HFFc6 (cell line): ENCODE measurements around the gene SPTLC3. TPM values are rescaled to one million over a fixed set of nuclear protein-coding genes. Genes with fewer than 3 reads are reported as not detected.

Experiments
- DNase-seq: peaks from one replicate; pipeline ENCODE4 v3.0.0-alpha.2; 2018
- H3K27ac Mint-ChIP-seq: 2 replicates; pipeline ENCODE4 v1.8.0; 2020; ENCODE audit warnings: mild to moderate bottlenecking, mixed read lengths
- H3K27me3 Mint-ChIP-seq: 2 replicates; pipeline ENCODE4 v1.8.0; 2021; ENCODE audit warnings: mild to moderate bottlenecking, moderate library complexity, mixed read lengths; ENCODE audit not compliant: insufficient read depth
- H3K36me3 Mint-ChIP-seq: 2 replicates; pipeline ENCODE4 v1.8.0; 2021; ENCODE audit warnings: low read depth, mixed read lengths
- H3K4me1 Mint-ChIP-seq: 2 replicates; pipeline ENCODE4 v1.8.0; 2020; ENCODE audit warnings: low read depth, mixed read lengths
- H3K4me3 Mint-ChIP-seq: 2 replicates; pipeline ENCODE4 v1.8.0; 2020; ENCODE audit warnings: mild to moderate bottlenecking, moderate library complexity, mixed read lengths
- H3K9me3 Mint-ChIP-seq: 2 replicates; pipeline ENCODE4 v1.8.0; 2020; ENCODE audit warnings: mild to moderate bottlenecking, mixed read lengths
- total RNA-seq, 6 experiments: library from RNA; stranded (reverse); fragmentation: NEBNext Ultra II Directional; extraction: Animal tissue kit (Norgen Biotek cat#: 25700); gene quantifications; 2 replicates in 1 of 6; 3 replicates in 5 of 6; pipeline ENCODE4 v1.2.3, GENCODE V29; 2021
- TF ChIP-seq, protein P1 (sequence below): fragments of 200-600 bp; sonication (generic); IDR thresholded peaks from 2 replicates; pipeline ENCODE4 v1.5.0; 2021; ENCODE audit warnings: antibody characterized with exemption, mild to moderate bottlenecking

SPTLC3 gene
- total RNA-seq, 6 experiments from 2014 or later, result not detected

DNA sequence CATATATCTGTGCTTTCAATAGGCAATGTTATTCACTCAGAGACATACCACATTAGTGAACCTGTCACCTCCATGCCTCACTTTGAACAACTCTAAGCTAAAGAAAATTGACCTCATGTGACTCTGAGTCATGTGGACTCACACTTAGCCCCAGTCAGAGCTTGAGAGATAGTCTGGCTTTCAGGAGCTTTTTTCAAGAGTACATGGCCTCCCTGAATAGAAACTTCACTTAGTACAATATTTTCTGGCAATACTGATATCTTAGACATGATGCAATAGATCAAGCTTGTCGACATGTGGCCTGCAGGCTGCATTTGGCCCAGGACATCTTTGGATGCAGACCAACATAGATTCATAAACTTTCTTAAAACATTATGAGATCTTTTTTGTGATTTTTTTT is 8.5 kb downstream of the SPTLC3 start:
- no peaks in the 10 kb centered on the region for H3K36me3 Mint-ChIP-seq
- no peak overlapping the region for H3K27ac Mint-ChIP-seq
- no peaks in the 10 kb centered on the region; the same call in 1 of the 2 replicates for H3K27me3 Mint-ChIP-seq
- no peaks in the 10 kb centered on the region for H3K4me1 Mint-ChIP-seq
- H3K4me3 Mint-ChIP-seq, result no peak overlapping the region
- no peak for DNase-seq
- H3K9me3 Mint-ChIP-seq, result peaks cover 28% of the 10 kb centered on the region
- TF ChIP-seq, protein P1, sequence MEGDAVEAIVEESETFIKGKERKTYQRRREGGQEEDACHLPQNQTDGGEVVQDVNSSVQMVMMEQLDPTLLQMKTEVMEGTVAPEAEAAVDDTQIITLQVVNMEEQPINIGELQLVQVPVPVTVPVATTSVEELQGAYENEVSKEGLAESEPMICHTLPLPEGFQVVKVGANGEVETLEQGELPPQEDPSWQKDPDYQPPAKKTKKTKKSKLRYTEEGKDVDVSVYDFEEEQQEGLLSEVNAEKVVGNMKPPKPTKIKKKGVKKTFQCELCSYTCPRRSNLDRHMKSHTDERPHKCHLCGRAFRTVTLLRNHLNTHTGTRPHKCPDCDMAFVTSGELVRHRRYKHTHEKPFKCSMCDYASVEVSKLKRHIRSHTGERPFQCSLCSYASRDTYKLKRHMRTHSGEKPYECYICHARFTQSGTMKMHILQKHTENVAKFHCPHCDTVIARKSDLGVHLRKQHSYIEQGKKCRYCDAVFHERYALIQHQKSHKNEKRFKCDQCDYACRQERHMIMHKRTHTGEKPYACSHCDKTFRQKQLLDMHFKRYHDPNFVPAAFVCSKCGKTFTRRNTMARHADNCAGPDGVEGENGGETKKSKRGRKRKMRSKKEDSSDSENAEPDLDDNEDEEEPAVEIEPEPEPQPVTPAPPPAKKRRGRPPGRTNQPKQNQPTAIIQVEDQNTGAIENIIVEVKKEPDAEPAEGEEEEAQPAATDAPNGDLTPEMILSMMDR, result no peak

DNA sequence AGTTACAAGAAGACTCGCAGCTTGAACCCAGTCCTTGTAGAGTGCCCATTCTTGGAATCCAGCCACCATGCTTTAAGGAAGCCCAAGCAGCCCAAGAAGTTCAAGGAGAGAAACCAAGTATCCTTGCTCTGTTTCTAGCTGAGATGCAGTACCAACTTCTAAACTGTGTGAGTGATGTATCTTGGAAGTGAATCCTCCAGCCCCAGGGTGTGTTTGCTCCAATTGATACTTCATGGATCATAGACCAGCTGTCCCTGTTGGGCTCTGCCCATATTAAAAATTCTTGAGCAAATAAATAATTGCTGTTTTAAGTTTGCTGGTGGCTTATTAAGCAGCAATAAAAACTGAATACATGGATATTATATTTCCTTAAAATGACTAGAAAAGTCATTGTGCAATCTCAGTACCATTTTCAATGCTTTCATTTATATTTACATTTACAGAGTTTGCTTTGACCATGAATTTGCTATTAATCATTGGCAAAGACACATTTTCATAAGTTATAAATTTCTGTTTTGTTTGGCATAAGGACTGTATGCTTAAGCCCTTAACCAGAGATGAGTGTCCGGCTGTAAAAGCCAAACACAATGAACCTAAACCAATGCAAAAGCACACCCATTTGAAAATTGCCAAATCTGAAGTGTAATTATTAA is 9.2 kb downstream of the SPTLC3 start:
- Mint-ChIP-seq H3K27me3 (no peaks in the 10 kb centered on the region; the same call in none of the 2 replicates), H3K27ac (no peak overlapping the region), H3K4me3 (no peak overlapping the region), H3K9me3 (peaks cover 34% of the 10 kb centered on the region), H3K4me1 (no peaks in the 10 kb centered on the region), H3K36me3 (peaks cover 3% of the 10 kb centered on the region; the same call in 1 of the 2 replicates)
- DNase-seq, result no peak
- TF ChIP-seq, protein P1, result no peak

DNA sequence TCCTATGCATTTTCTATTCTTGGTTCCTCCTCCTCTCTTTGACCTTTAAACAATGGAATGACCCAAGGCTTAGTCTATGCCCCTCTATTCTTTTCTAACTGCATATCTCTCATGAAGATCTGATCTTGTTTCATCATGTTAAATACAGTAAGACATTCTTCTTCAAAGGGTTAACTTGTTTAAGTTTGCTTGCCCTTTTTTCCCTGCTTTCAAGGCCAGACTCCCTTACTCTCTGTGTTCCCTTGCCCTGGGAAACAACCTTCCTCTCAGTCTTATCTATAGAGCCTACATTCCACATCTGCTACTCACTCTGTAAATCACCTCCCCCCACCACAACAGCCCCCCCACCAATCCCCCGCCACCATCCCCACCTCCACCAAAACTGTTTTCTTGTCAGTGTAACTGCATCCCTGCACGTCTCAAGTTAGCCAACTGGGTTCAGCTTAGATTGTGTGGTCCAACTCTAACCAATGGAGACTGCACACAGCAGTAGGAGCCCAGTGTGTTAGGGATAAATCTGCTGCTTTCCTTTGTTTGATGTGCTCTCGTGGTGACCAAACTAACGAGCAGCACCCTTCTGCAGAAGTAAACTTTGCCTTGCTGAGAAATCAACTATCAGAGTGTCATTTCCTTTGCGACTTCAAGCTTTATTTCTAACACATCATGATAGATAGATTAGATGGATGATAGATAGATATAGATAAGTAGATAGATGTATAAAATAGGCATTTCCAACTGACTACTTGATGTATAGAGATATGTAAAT is 12.6 kb downstream of the SPTLC3 start:
- no peak overlapping the region for H3K27ac Mint-ChIP-seq
- H3K36me3 Mint-ChIP-seq, result peaks cover 5% of the 10 kb centered on the region; the same call in 1 of the 2 replicates
- DNase-seq, result no peak
- H3K4me3 Mint-ChIP-seq, result no peak overlapping the region
- H3K9me3 Mint-ChIP-seq, result peaks cover 37% of the 10 kb centered on the region
- H3K4me1 Mint-ChIP-seq, result no peaks in the 10 kb centered on the region
- TF ChIP-seq, protein P1, result no peak
- H3K27me3 Mint-ChIP-seq, result no peaks in the 10 kb centered on the region; the same call in none of the 2 replicates

DNA sequence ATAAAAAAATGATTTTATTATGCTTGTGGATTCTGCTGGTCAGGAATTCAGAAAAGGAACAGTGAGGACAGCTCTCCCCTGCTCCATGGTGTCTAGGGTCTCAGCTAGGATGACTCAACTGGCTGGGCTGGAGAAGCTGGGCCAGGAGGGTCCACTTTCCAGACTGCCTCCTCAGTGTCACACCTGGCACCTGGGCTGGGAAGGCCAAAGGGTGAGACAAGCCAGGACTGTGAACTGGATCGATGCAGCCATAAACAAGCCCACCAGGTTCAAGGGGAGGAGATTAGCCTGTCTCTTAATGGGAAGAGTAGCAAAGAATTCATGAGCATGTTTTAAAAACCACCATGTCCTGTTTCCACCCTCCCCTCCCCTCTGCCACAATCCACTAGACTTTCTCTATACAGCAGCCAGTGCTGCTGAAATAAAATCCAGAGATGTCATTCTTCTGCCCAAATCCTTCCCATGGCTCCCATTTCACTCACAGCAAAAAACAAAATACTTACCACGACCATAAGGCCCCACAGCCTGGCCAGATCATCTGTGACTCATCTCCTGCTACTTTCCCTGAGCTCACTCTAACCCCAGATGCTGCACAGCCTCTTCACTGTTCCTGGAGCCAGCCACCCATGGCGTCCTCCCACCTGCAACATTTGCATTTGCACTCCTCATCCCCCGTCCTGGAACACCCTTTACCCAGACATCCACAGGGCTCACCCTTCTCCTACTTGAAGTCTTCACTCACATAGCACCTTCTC is 13.8 kb downstream of the SPTLC3 start:
- peaks cover 39% of the 10 kb centered on the region for H3K9me3 Mint-ChIP-seq
- no peak overlapping the region for H3K27ac Mint-ChIP-seq
- no peak for DNase-seq
- no peak overlapping the region for H3K4me3 Mint-ChIP-seq
- H3K4me1 Mint-ChIP-seq, result no peaks in the 10 kb centered on the region
- TF ChIP-seq, protein P1, result no peak
- H3K36me3 Mint-ChIP-seq, result peaks cover 5% of the 10 kb centered on the region; the same call in 1 of the 2 replicates
- no peaks in the 10 kb centered on the region; the same call in none of the 2 replicates for H3K27me3 Mint-ChIP-seq

DNA sequence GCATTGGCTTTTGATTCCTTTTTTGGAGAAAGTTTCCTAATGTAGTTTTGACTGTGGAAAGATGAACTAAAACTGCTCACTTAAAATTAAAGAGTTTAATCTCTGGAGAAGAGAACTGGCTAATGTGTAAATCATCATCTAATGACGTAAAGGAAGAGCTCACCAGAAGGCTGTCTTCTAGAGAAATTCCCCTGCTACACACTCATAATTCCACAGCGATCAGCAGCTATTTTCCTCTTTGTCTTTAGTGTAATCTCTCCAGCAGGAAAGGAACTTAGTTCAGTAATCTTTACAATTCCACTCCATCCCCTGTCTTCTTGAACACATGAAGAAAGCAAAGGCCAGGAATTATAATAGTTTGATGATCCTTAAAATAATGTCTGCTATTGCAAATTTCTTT is 15.8 kb downstream of the SPTLC3 start:
- H3K4me3 Mint-ChIP-seq, result no peak overlapping the region
- no peak for DNase-seq
- H3K36me3 Mint-ChIP-seq, result peaks cover 5% of the 10 kb centered on the region; the same call in 1 of the 2 replicates
- H3K9me3 Mint-ChIP-seq, result peaks cover 44% of the 10 kb centered on the region
- TF ChIP-seq, protein P1, result no peak
- no peaks in the 10 kb centered on the region; the same call in none of the 2 replicates for H3K27me3 Mint-ChIP-seq
- no peaks in the 10 kb centered on the region; the same call in 1 of the 2 replicates for H3K4me1 Mint-ChIP-seq
- H3K27ac Mint-ChIP-seq, result no peak overlapping the region
